ENCODE measurements around the gene CNOT10. TPM values are rescaled to one million over a fixed set of nuclear protein-coding genes. Genes with fewer than 3 reads are reported as not detected.

The CNOT10 gene
- total and polyA plus RNA-seq, 8 donors, result 10.7 to 436 (median 20.5) TPM

DNA sequence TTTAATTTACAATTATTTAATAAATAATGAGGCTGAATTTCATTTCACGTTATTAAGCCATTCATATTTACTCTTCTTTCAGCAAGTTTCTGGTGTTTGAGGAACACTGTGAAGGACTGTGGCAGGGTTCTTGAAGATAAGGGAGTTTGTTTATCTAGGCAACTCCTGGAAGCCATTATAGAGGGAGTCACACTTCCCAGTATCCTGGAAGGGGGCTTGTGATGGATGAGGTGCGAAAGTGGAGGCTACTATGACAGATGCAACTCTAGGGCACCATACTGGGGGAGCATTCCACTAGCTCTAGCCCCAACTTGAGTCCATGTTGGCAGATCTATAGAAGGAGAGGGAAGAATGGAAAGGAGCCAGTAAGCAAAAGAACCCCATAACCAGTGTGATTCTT, 14.4 kb downstream of the CNOT10 start:
- intact Hi-C loops (cut with DNase I; ENCODE audit: low total_unique reads), result no loop called here
- H3K27ac ChIP-seq, result no peak overlapping the region
- TF ChIP-seq, protein P1, sequence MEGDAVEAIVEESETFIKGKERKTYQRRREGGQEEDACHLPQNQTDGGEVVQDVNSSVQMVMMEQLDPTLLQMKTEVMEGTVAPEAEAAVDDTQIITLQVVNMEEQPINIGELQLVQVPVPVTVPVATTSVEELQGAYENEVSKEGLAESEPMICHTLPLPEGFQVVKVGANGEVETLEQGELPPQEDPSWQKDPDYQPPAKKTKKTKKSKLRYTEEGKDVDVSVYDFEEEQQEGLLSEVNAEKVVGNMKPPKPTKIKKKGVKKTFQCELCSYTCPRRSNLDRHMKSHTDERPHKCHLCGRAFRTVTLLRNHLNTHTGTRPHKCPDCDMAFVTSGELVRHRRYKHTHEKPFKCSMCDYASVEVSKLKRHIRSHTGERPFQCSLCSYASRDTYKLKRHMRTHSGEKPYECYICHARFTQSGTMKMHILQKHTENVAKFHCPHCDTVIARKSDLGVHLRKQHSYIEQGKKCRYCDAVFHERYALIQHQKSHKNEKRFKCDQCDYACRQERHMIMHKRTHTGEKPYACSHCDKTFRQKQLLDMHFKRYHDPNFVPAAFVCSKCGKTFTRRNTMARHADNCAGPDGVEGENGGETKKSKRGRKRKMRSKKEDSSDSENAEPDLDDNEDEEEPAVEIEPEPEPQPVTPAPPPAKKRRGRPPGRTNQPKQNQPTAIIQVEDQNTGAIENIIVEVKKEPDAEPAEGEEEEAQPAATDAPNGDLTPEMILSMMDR (IDR thresholded peaks at IDR 0.05), result no peak
- TF ChIP-seq EP300 (IDR thresholded peaks at IDR 0.05) (no peak), POLR2AphosphoS5 (IDR thresholded peaks at IDR 0.05) (no peak), POLR2A (IDR thresholded peaks at IDR 0.05) (no peak)
- no peaks in the 10 kb centered on the region for H3K9me3 ChIP-seq
- H3K4me3 ChIP-seq, result no peak overlapping the region
- H3K4me1 ChIP-seq, result peaks cover 0 to 8% (median 0%) of the 10 kb centered on the region in 4 donors
- H3K27me3 ChIP-seq, result no peaks in the 10 kb centered on the region
- DNase-seq, result no peak
- no peaks in the 10 kb centered on the region for H3K36me3 ChIP-seq
- 57 to 76% (median 64%) methylated on average over 2 of the region's 2 CpGs for WGBS, 5 donors

DNA sequence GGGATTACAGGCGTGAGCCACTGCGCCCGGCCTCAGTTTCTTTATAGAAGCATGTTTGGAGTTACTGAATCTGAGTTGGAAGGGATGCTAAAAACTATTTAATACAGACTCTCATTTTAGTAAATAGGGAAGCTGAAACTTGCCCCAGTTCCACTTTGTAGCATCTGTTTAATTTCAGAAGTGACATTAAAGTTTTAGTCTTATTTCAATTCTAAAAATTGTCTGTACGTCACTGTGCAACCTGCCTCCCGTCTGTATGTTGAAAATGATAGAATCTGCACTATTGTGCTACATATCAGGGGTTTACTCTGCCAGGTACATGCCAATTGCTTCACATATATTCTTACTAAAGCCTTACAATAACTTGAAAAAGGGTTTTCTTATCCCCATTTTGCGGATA, 15.3 kb downstream of the CNOT10 start:
- Histone ChIP-seq H3K27ac (no peak overlapping the region), H3K4me1 (peaks cover 0 to 8% (median under 1%) of the 10 kb centered on the region in 4 donors), H3K4me3 (no peak overlapping the region), H3K36me3 (no peaks in the 10 kb centered on the region), H3K27me3 (no peaks in the 10 kb centered on the region), H3K9me3 (no peaks in the 10 kb centered on the region)
- DNase-seq, result no peak
- TF ChIP-seq POLR2AphosphoS5 (IDR thresholded peaks at IDR 0.05) (no peak), POLR2A (IDR thresholded peaks at IDR 0.05) (no peak), EP300 (IDR thresholded peaks at IDR 0.05) (no peak)
- TF ChIP-seq, protein P1 (IDR thresholded peaks at IDR 0.05), result no peak
- intact Hi-C loops (cut with DNase I; ENCODE audit: low total_unique reads), result no loop called here
- 73 to 80% (median 77%) methylated on average over 6 of the region's 6 CpGs for WGBS, 5 donors

DNA sequence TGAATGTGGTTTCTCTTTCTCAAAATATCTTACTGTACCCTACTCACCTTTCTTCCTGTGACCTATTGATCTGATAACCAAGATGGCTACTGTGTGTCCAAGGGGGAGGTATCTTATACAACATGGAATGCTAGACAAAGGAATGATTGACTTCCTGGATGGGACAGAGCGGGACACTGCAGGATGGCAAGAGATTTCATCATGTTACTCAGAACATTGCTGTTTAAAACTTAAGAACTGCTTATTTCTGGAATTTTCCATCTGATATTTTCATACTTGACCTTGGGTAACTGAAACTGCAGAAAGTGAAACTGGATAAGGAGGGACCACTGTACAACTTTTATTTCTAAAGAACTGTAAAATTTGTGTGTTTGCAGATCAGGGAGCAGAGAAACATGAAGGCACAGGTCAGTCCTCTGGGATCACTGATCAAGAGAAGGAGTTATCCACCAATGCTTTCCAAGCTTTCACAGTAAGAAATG, 18.5 kb downstream of the CNOT10 start:
- WGBS, 5 donors, result 82 to 98% (median 90%) methylated on average over 1 of the region's 1 CpG
- no peaks in the 10 kb centered on the region for H3K9me3 ChIP-seq
- DNase-seq, result no peak
- H3K4me3 ChIP-seq, result no peak overlapping the region
- H3K27ac ChIP-seq, result no peak overlapping the region
- TF ChIP-seq POLR2AphosphoS5 (IDR thresholded peaks at IDR 0.05) (no peak), EP300 (IDR thresholded peaks at IDR 0.05) (no peak), POLR2A (IDR thresholded peaks at IDR 0.05) (no peak)
- TF ChIP-seq, protein P1 (IDR thresholded peaks at IDR 0.05), result no peak
- H3K4me1 ChIP-seq, result peaks cover 3 to 25% (median 15%) of the 10 kb centered on the region in 4 donors
- H3K36me3 ChIP-seq, result peaks cover 0 to 1% (median 0%) of the 10 kb centered on the region in 4 donors
- intact Hi-C loops (cut with DNase I; ENCODE audit: low total_unique reads), result no loop called here
- no peaks in the 10 kb centered on the region for H3K27me3 ChIP-seq

DNA sequence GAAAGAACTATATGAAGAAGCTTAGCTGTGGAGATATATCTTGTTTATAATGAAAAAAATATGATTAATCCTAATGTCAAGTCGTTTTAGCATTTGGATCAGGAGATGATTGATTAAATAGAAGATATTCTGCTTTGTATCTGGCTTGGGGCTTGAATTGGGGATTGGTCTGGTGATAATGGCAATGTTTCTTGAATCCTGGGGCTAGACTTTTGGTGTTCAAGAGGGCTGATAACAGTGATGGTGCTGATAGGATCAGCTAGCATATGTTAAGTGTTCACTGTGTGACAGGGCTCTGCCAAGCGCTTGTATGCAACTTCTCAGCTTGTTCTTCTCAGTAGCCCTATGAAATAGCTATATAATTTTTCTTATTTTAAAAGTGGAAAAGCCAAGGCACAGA, 20.2 kb downstream of the CNOT10 start:
- no peaks in the 10 kb centered on the region for H3K9me3 ChIP-seq
- intact Hi-C loops (cut with DNase I; ENCODE audit: low total_unique reads), result no loop called here
- peaks cover 7 to 18% (median 14%) of the 10 kb centered on the region in 4 donors for H3K36me3 ChIP-seq
- H3K4me3 ChIP-seq, result no peak overlapping the region
- peak overlapping the region in 1 of 5 donors; percentile 10 for H3K27ac ChIP-seq
- 62 to 83% (median 73%) methylated on average over 2 of the region's 2 CpGs for WGBS, 5 donors
- TF ChIP-seq POLR2A (IDR thresholded peaks at IDR 0.05), result no peak
- TF ChIP-seq EP300 (IDR thresholded peaks at IDR 0.05), result no peak
- TF ChIP-seq, protein P1 (IDR thresholded peaks at IDR 0.05), result no peak
- TF ChIP-seq POLR2AphosphoS5 (IDR thresholded peaks at IDR 0.05), result no peak
- no peak for DNase-seq
- H3K4me1 ChIP-seq, result peaks cover 3 to 22% (median 13%) of the 10 kb centered on the region in 4 donors
- no peaks in the 10 kb centered on the region for H3K27me3 ChIP-seq
